Stomach smooth muscle (tissue), 2 donors: ENCODE data around the gene AGBL1.

Experiments used
- H3K27ac ChIP-seq: one replicate; pipeline ENCODE4 v1.7.0; 2013; ENCODE audit warnings: mild to moderate bottlenecking, low read length, inconsistent platforms
- H3K27me3 ChIP-seq, 2 donors: one replicate each; pipeline ENCODE4 v1.7.0; 2013; ENCODE audit warnings: low read length in 2 of 2; ENCODE audit not compliant: insufficient read depth in 2 of 2, control insufficient read depth in 1 of 2
- H3K36me3 ChIP-seq, 2 donors: one replicate each; pipeline ENCODE4 v1.7.0; 2013; ENCODE audit warnings: low read length in 2 of 2; ENCODE audit not compliant: control insufficient read depth in 2 of 2, insufficient read depth in 2 of 2
- H3K4me1 ChIP-seq: one replicate; pipeline ENCODE4 v1.7.0; 2013; ENCODE audit warnings: low read length; ENCODE audit not compliant: control insufficient read depth, insufficient read depth
- H3K4me3 ChIP-seq, 2 donors: one replicate each; pipeline ENCODE4 v1.7.0; 2013; ENCODE audit warnings: low read length in 2 of 2
- H3K9ac ChIP-seq, 2 donors: one replicate each; pipeline ENCODE4 v1.7.0; 2013; ENCODE audit warnings: low read length in 2 of 2, mild to moderate bottlenecking in 1 of 2
- H3K9me3 ChIP-seq, 2 donors: one replicate each; pipeline ENCODE4 v1.7.0; 2013; ENCODE audit warnings: low read length in 2 of 2; ENCODE audit not compliant: control insufficient read depth in 2 of 2
- donor health status: healthy.
- donor health status: Pancreatic carcinoma.

AGBL1 gene

DNA sequence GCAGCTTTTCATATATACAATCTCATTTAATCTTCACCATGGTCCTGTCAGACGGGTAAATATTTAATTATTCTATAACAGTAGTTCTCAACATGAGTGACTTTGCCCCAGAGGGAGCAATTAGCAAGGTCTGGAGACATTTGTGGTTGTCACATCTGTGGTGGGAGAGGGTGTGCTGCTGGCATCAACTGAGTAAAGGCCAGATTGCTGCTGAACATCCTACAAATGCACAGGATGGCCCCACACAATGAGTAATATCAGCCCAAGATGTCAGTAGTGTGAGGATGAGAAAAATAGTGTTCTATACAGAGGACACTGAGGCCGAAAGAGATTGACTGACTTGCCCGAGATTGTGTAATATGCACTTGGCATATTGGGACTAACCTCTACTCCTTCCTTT is 156.0 kb downstream of the AGBL1 start:
- Histone ChIP-seq H3K27me3 (peaks cover 6 to 14% of the 10 kb centered on the region in 2 donors), H3K9ac (no peak overlapping the region), H3K36me3 (no peaks in the 10 kb centered on the region), H3K4me1 (no peaks in the 10 kb centered on the region), H3K9me3 (no peaks in the 10 kb centered on the region), H3K4me3 (no peak overlapping the region), H3K27ac (no peak overlapping the region)

DNA sequence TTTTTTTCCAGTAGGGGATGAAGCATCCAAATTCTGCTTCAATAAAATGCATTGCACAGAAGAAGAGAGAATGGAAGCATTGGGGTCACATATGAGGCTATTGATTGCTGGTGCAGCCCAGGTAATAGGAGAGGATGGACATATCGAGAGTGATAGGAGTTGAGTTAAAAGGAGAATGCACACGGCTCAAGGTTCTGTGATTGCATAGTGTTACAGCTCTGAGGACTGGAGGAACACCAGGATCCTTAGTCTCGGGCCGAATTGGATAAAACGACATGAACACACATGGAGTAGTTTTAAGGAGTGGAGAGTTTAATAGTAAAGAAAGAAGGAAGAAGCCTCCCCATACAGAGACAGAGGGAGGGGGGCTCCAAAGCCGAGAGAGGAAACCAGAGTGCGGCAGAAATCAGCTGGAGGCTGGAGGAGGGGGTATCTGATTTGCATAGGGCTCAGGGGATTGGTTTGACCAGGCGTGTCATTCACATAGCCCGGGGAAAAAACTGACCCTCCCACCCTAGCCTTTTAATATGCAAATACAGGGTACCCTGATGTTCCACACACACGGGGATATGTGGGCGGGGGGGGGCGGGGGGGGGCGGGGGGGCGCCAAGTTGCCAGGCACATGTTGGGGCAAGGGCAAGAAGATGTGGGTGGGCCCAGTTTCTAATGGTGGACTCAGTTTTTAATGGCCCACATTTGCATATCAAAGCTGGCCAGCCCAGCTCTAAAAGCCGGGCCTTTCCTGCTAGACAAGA is 156.9 kb downstream of the AGBL1 start:
- no peaks in the 10 kb centered on the region for H3K9me3 ChIP-seq
- no peak overlapping the region for H3K27ac ChIP-seq
- no peaks in the 10 kb centered on the region for H3K4me1 ChIP-seq
- H3K36me3 ChIP-seq, result no peaks in the 10 kb centered on the region
- H3K4me3 ChIP-seq, result no peak overlapping the region
- H3K9ac ChIP-seq, result no peak overlapping the region
- peaks cover 6 to 14% of the 10 kb centered on the region in 2 donors for H3K27me3 ChIP-seq

DNA sequence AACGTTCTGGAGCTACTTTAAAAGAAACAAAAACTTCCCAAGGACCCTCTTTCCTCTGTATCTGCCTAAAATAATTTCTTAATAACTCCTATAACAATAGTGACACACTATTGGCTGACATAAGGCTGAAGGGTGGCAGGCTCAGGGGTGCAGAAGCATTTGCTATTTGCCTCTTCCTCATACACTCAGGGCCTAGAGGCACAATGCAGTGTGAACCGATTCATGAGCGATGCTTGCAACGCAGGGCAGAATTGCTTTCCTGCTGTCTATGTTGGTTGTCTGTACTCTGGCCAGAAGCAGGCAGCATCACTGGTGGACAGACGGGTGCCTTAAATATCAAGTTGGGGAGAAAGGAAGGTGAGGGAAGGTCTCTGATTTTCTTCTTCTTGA is 157.4 kb downstream of the AGBL1 start:
- Histone ChIP-seq H3K9ac (no peak overlapping the region), H3K9me3 (no peaks in the 10 kb centered on the region), H3K4me3 (no peak overlapping the region), H3K4me1 (no peaks in the 10 kb centered on the region), H3K27ac (no peak overlapping the region), H3K36me3 (no peaks in the 10 kb centered on the region), H3K27me3 (peaks cover 6 to 10% of the 10 kb centered on the region in 2 donors)

DNA sequence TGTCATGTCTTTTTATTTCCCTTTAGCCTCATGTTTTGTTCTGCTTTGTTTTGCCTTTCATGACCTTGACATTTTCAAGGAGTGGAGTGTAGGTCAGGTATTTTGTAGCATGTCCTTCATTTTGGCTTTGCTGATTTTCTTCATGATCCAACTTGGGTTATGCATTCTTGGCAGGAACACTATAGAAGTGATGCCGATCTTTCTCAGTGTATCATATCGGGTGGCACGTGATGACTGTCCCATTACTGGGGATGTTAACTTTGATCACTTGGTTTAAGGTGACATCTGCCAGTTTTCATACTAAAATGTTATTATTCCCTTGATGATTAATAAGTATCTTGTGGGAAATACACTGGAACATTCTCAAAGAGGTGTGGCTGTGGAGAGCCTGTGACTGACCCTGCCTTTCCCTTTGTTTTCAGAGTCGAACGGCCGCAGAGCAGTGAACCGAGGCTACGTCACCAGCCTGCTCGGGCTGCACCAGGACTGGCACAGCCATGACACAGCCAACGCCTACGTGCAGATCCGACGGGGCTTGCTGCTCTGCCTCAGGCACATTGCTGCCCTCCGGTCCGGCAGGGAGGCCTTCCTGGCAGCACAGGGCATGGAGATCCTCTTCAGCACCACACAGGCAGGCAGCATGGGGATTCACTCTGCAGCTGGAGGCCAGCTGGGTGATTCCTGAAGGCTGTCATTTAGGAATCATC is 167.7 kb downstream of the AGBL1 start:
- Histone ChIP-seq H3K27ac (no peak overlapping the region), H3K4me3 (no peak overlapping the region), H3K36me3 (no peaks in the 10 kb centered on the region), H3K4me1 (no peaks in the 10 kb centered on the region), H3K9ac (no peak overlapping the region), H3K9me3 (no peaks in the 10 kb centered on the region), H3K27me3 (no peaks in the 10 kb centered on the region)

DNA sequence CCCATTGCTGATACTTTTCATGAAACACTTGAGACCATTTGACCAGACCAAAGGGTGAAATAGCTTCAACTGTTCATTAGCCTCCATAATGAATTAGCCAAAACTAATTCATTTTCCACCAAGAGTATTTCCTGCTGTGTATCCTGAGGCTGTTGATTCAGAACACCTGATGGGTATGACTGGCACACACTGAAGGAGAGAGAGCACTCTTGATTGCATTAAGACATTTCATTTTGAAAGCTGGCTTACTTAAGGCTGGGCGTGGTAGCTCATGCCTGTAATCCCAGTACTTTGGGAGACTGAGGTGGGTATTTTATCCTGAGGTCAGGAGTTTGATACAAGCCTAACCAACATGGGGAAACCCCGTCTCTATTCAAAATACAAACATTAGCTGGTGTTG is 175.6 kb downstream of the AGBL1 start:
- no peaks in the 10 kb centered on the region for H3K36me3 ChIP-seq
- H3K9ac ChIP-seq, result no peak overlapping the region
- no peaks in the 10 kb centered on the region for H3K9me3 ChIP-seq
- no peak overlapping the region for H3K27ac ChIP-seq
- H3K27me3 ChIP-seq, result no peaks in the 10 kb centered on the region
- H3K4me3 ChIP-seq, result no peak overlapping the region
- no peaks in the 10 kb centered on the region for H3K4me1 ChIP-seq

DNA sequence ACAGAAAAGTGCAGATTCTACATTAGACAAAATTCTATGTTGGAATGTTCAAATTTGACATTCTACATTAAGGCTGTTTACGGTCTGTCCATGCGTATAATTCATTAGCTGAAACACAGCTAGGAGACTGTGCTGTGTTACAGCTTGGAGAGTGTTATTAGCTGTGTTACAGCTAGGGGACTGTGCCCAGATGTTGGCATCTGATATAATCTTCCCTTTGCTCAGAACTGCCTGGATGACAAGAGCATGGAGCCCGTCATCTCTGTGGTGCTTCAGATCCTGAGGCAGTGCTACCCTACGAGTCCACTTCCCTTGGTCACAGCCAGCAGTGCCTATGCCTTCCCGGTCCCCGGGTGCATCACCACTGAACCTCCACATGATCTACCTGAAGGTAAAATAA is 177.0 kb downstream of the AGBL1 start:
- Histone ChIP-seq H3K27me3 (no peaks in the 10 kb centered on the region), H3K27ac (no peak overlapping the region), H3K4me3 (no peak overlapping the region), H3K9ac (no peak overlapping the region), H3K9me3 (peaks cover 0 to 3% of the 10 kb centered on the region in 2 donors), H3K4me1 (no peaks in the 10 kb centered on the region), H3K36me3 (no peaks in the 10 kb centered on the region)

DNA sequence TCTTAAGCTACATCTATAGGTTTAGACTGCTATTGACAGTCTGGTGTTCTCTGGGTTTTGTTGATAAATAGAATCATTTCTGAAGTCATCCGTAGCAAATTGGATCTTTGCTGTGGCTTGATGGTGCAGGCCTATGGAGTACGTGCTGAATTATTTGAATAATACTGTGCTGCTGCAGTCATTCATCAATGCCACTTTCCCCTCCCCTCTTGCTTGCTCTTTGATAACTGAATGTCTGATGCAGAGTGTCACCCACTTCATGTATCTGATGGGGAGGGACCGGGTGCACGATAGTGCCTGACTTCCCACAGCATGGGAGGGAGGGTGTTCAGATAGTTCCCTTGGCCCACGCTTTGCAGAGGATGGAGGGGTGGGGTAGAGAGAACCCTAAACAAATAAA is 179.9 kb downstream of the AGBL1 start:
- H3K36me3 ChIP-seq, result no peaks in the 10 kb centered on the region
- H3K9ac ChIP-seq, result no peak overlapping the region
- no peaks in the 10 kb centered on the region for H3K27me3 ChIP-seq
- no peaks in the 10 kb centered on the region for H3K4me1 ChIP-seq
- H3K9me3 ChIP-seq, result peaks cover 0 to 3% of the 10 kb centered on the region in 2 donors
- H3K27ac ChIP-seq, result no peak overlapping the region
- H3K4me3 ChIP-seq, result no peak overlapping the region

DNA sequence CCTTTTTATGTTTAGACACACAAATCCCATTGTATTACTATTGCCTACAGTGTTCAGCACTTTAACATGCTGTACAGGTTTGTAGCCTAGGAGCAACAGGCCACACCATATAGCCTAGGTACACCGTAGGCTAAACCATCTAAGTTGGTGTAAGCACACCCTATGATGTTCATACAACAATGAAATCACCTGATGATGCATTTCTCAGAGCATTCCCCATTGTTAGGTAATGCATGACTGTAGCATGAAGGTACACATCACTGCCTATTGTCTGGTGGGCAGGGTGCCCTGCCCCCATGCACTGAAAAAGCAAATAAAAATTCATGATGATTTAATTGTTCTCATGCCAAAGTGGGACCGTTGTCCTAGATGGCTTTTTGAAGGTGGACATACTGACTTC is 183.6 kb downstream of the AGBL1 start:
- Histone ChIP-seq H3K4me1 (no peaks in the 10 kb centered on the region), H3K4me3 (no peak overlapping the region), H3K9me3 (peaks cover 0 to 3% of the 10 kb centered on the region in 2 donors), H3K27me3 (no peaks in the 10 kb centered on the region), H3K9ac (no peak overlapping the region), H3K36me3 (no peaks in the 10 kb centered on the region), H3K27ac (no peak overlapping the region)

DNA sequence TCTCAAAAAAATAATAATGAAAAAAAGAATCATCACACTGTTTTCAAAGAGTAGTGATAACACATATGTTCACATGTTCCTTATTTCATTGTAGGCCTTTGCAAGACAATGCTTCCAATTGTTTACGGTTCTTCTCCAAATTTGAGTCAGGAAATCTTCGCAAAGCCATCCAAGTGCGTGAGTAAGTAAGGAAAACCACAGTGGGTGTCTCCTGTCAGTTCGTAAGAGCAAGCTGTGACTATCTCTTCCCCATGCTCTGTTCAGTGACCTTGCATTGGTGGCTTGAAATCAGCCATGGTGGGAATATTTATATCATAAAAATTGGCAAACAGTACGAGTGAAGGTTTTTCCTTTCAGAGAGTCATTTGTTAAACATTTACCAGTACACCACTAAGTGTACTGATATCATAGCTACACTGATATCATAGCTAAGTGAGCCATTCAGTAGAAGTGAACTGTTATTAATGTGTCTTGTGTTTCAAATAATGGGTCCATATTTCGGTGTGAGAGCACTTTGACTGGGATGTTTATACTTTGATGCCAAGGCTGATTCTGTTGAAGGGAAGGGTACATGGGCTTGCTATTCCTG is 187.3 kb downstream of the AGBL1 start:
- peaks cover 0 to 2% of the 10 kb centered on the region in 2 donors for H3K27me3 ChIP-seq
- H3K9me3 ChIP-seq, result no peaks in the 10 kb centered on the region
- no peaks in the 10 kb centered on the region for H3K4me1 ChIP-seq
- H3K4me3 ChIP-seq, result no peak overlapping the region
- H3K9ac ChIP-seq, result no peak overlapping the region
- no peak overlapping the region for H3K27ac ChIP-seq
- no peaks in the 10 kb centered on the region for H3K36me3 ChIP-seq

DNA sequence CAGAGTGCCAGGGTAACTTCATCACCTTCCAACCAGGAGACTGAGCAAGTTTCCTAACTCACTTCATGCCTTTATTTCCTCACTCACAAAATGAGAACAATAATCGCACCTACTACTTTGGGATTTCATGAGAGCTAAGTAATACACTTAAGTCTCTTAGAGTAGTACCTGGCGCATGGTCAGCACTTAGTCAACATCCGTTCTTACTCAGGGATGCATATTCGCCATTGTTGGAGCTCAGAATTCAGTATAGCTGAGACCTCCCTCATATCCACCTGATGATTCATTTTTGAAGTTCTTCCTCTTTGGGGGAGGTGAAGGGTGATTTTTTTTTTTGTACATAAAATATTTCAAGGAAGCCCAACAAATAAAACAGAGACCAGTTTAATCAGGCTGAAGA is 188.2 kb downstream of the AGBL1 start:
- H3K27ac ChIP-seq, result no peak overlapping the region
- H3K4me3 ChIP-seq, result no peak overlapping the region
- H3K27me3 ChIP-seq, result peaks cover 0 to 2% of the 10 kb centered on the region in 2 donors
- H3K9ac ChIP-seq, result no peak overlapping the region
- no peaks in the 10 kb centered on the region for H3K4me1 ChIP-seq
- no peaks in the 10 kb centered on the region for H3K9me3 ChIP-seq
- no peaks in the 10 kb centered on the region for H3K36me3 ChIP-seq

DNA sequence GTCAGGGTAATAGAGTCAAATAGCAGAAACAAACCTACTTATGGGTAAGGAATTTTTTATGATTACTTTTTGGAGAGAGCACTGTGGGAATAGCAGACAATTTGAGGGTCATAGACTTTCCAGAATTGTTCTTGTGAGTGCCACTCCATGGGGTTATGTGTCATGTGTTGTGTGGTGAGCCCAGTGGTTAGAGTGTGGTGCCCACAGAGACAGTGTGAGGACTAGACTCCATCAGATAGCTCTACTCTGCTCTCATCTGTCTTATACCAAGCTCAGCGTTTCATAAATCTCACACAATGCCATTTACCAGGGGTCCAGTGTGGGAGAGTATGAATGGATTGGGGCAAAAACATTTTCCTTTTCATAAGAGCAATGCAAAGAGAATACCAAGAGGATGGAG is 188.9 kb downstream of the AGBL1 start:
- Histone ChIP-seq H3K27me3 (peaks cover 0 to 2% of the 10 kb centered on the region in 2 donors), H3K36me3 (no peaks in the 10 kb centered on the region), H3K4me1 (no peaks in the 10 kb centered on the region), H3K9ac (no peak overlapping the region), H3K9me3 (no peaks in the 10 kb centered on the region), H3K27ac (no peak overlapping the region), H3K4me3 (no peak overlapping the region)
